NK-92 treated with Interleukin-12 subunit alpha and Interleukin-12 subunit beta, amount 100 ng/mL, for 24 hours (cell line): ENCODE data around the gene KCNQ2.
"Not testable (repeated sequence)": the region's sequence is repeated elsewhere in the genome, so short reads cannot be mapped to it uniquely, and the experiment has no call there.

Source experiments
- DNase-seq: peaks from one replicate; lab custom pipeline; 2025; lab: John Stamatoyannopoulos, UW

Gene KCNQ2

GRCh38 chr20:63471981-63472831, at the start of gene KCNQ2:
KCNQ2 (minus strand) TSS chr20:63472655; CDS start chr20:63472463, 192 bp downstream.
- DNase-seq: no peak

- no peak for DNase-seq
Measured at GRCh38 chr20:63521602-63522001, 49.1 kb upstream of the KCNQ2 start.

DNA sequence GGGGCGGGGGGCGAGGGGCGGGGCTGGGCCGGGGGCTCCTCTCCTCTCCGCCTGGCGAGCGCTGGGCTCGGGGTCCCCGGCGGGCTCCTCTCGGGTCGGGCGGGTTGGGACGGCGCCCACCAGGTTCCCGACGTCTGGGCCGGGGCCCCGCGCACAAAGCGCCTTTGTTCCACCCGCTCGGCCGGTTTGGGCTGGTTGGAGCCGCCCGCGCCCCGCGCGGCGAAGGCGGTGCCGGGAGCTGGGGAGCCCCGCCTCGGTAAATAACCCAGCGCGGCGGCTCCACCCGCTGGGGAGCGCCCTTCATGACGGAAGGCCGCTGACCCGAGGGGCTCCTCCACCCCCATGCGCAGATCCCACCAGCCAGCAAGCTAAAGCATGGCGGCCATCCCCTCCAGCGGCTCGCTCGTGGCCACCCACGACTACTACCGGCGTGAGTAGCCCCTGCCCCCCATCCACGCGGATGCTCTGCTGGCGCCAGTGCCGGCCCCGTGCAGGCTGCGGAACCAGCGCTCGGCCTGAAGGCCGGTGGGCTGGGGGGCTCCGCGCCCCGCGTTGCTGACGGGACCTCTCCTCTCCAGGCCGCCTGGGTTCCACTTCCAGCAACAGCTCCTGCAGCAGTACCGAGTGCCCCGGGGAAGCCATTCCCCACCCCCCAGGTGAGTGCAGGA, 48.6 kb upstream of the KCNQ2 start:
- peak; percentile 60 for DNase-seq

- DNase-seq: peak; percentile 70
Measured at GRCh38 chr20:63520504-63520933, 48.1 kb upstream of the KCNQ2 start, which contains the start of gene PPDPF. PPDPF (plus strand) TSS chr20:63520765; CDS start chr20:63521309, 544 bp downstream.

- DNase-seq: no peak
Measured at GRCh38 chr20:63519668-63520503, 47.4 kb upstream of the KCNQ2 start.

GRCh38 chr20:63518946-63519667, 46.7 kb upstream of the KCNQ2 start:
- DNase-seq: no peak

- no peak for DNase-seq
Measured at GRCh38 chr20:63518351-63518861, 46.0 kb upstream of the KCNQ2 start.

- no peak for DNase-seq
Measured at GRCh38 chr20:63517376-63518309, 45.2 kb upstream of the KCNQ2 start.

DNA sequence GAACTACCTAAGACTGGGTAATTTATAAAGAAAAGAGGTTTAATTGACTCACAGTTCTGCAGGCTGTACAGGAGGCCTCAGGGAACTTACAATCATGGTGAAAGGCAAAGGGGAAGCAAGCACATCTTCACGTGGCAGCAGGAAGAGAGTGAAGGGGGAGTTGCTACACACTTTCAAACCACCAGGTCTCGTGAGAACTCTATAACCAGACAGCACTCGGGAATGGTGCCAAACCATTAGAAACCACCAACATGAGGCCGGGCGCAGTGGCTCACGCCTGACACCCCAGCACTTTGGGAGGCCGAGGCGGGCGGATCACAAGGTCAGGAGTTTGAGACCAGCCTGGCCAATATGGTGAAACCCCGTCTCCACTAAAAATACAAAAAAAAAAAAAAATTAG, 42.1 kb upstream of the KCNQ2 start:
- not testable (repeated sequence) for DNase-seq

DNA sequence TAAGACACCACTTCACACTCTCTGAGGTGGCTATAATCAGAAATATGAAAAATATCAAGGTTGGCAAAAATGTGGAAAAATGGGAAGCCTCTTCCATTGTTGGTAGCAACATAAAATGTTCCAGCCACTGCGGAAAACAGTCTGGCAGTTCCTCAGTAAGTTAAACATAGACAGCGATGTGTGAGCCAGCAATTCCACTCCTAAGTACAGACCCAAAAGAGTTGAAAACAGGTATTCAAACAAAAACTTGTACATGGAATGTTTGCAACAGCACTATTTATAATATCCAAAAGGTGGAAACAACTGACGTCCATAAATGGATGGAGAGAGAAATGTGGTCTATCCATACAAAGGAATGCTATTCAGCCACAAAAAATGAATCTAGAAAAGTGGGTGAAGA, 40.8 kb upstream of the KCNQ2 start:
- no peak for DNase-seq

DNA sequence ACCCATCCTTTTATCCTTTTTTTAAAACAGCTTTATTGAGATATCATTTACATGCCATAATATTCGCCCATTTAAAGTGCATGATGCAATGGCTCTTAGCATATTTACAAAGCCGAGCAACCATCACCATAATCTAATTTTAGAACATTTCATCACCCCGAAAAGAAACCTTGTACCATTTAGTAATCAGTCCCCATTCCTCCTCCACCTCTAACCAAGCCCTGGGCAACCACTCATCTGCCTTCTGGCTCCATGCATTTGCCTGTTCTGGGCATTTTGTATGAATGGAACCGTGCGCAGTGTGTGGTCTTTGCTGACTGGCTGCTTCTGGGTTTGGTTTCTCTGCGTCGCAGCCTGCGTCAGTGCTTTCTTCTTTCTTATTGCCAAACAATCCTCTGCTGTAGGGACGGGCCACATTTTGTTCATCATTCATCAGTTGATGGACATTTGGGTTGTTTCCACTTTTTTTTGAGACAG, 36.7 kb upstream of the KCNQ2 start:
- DNase-seq: no peak

DNA sequence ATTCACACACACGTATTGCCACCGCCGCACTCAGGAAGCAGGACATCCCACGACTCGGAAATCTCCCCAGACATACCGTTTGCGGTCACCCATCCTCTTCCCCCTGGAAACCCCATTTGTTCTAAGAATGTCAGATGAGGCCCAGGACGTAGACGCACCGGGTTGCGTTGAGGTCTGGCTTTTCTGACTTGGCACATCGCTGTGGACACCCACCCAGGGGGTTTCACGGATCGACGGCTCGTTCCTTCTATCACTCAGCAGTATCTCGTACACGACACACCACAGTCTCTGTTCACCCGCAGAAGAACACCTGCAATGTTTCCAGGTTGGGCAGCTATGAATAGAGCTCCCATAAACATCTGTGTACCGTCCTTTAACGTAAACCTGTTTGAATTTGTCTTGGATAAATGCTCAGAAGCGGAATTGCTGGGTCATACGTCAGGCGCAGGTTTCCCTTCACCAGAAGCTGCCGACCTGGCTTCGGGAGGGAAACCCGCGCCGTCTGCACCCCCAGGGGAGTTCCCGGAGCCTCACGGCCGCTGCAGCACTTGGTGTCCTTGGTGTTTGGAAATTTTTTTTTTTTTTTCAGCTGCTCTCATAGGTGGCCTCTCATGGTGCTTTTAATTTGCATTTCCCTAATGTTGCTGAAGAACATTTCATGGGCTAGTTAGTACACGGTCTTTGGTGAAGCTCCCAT, 35.8 kb upstream of the KCNQ2 start:
- DNase-seq: no peak

DNA sequence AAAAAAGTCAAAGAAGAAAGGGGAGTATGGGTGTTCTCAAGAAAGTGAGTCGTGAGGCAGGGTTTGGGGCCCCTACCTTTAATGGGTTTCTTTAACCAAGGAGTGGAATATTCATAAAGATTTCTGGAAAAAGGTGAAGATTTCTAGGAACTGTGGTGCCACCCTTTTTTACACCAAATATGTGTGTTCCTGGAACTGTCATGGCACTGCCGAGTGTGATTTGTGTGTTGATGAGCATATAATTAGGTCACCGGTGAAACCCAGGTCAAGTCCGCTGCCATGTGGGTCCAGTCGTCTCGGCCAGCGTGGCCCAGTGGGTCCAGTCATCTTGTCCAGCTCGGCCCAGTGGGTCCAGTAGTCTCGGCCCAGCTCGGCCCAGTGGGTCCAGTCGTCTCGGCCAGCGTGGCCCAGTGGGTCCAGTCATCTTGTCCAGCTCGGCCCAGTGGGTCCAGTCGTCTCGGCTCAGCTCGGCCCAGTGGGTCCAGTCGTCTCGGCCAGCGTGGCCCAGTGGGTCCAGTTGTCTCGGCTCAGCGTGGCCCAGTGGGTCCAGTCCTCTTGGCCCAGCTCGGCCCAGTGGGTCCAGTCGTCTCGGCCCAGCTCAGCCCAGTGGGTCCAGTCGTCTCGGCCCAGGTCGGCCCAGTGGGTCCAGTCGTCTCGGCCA, 34.8 kb upstream of the KCNQ2 start:
- no peak for DNase-seq

DNA sequence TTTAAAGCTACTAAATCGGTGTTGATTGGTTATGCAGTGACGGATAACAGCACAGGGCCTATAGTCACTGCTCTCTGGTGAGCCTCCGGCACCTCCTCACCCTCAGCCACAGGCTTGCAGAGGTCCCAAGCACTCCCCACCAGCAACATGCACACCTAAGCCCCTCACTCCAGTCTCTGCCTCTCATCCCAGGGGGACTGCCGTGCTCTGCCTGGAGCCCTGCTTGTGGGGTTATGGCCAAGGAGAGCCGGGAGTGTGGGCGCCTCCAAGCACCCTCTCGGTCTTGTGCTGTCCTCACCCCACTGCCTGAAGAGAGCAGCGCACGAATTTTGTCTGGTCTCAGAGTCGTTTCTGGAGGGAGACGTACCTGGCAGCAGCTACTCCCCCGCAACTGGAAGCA, 33.3 kb upstream of the KCNQ2 start:
- no peak for DNase-seq

DNA sequence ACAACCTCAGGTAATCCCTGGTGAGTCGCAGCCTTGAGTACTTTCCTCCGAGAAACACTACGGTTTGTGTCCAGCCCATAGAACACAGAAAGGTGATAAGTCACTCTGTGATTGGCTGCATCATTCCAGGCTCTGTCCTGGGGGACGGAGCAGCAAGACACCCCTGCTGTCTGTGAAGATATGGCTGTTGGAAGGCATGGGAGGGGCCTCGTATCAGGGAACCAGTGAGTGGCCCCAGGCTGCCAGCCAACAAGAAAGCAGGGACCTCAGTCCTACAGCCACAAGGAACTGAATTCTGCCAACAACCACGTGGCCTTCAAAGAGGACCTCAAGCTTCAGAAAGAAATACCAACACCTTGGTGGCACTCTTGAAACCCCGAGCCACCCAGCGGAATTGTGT, 32.8 kb upstream of the KCNQ2 start:
- no peak for DNase-seq

DNA sequence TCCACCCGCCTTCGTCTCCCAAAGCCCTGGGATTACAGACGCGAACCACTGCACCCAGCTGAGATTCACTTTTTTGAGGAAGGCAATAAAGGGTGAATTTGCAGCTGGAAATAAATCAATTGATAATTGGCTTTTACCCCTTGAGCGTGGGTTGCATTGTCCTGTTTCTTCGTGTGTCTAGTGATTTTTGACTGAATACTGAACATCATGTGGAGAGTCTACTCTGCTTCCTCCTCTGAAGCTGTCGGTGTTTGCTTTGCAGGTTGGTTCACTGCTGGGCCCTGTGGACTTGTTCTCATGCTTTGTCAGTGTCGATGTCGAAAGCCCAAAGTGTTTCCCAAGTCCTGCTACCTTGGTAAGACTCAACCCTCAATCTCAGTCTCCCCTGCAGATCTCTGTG, 32.2 kb upstream of the KCNQ2 start:
- DNase-seq: no peak

- DNase-seq: no peak
Measured at GRCh38 chr20:63503524-63503923, 31.1 kb upstream of the KCNQ2 start.

- DNase-seq: no peak
Measured at GRCh38 chr20:63502671-63503172, 30.3 kb upstream of the KCNQ2 start.
